CD4-positive, alpha-beta T cell treated with Interleukin-6 at 100 ng/mL for 8 hours (primary cell): Measurements from ENCODE around the gene ADAM11.
"Not testable (repeated sequence)": the region's sequence is repeated elsewhere in the genome, so short reads cannot be mapped to it uniquely, and the experiment has no call there.

Experiments used
- DNase-seq: peaks from one replicate; pipeline ENCODE4 v3.0.0-alpha.2; 2020; ENCODE audit warnings: mixed read lengths, low spot score

The ADAM11 gene, protein sequence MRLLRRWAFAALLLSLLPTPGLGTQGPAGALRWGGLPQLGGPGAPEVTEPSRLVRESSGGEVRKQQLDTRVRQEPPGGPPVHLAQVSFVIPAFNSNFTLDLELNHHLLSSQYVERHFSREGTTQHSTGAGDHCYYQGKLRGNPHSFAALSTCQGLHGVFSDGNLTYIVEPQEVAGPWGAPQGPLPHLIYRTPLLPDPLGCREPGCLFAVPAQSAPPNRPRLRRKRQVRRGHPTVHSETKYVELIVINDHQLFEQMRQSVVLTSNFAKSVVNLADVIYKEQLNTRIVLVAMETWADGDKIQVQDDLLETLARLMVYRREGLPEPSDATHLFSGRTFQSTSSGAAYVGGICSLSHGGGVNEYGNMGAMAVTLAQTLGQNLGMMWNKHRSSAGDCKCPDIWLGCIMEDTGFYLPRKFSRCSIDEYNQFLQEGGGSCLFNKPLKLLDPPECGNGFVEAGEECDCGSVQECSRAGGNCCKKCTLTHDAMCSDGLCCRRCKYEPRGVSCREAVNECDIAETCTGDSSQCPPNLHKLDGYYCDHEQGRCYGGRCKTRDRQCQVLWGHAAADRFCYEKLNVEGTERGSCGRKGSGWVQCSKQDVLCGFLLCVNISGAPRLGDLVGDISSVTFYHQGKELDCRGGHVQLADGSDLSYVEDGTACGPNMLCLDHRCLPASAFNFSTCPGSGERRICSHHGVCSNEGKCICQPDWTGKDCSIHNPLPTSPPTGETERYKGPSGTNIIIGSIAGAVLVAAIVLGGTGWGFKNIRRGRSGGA

DNA sequence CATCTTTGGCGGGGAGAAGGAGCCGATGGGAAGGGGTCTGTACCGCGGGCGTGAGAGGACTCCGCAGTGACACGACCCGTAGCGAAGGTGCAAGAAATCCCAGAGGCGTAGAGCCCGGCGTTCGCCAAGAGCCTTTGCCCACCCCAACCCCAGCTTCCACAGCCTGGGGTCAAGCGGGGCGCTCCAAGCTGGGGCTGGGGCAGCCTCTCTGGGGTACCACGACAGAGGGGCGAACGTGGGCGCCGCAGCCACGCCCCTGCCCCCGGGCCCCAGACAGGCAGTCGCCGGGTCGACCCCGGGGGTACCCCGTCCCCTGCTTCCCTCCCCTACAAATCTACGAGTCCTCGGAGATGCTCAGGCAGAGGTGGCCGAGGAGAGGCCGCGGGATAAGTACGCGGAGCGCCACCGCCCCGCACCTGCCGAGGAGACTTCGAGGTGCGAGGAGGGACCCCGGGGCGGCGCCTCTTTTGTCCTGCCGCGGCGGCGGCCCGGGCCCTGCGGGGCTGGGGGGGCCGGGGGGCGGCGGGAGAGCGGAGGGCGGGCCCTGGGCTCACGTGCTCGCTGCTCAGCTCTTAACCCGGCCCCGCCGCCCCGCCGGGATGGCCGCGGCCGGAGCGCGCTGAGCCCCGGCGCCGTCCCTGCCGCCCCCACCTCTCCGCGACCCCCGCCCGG is at the start of gene ADAM11:
Gene ADAM11 (plus strand): TSS at position 575 of the 672 bp plus-strand sequence. CDS start 212 bp downstream, outside the sequence.
- DNase-seq = no peak

GRCh38 chr17:44719444-44719843 is 39.3 kb upstream of the ADAM11 start:
- DNase-seq = no peak

GRCh38 chr17:44722254-44722653 is 36.5 kb upstream of the ADAM11 start:
- no peak for DNase-seq

GRCh38 chr17:44726121-44726520 is 32.7 kb upstream of the ADAM11 start:
- not testable (repeated sequence) for DNase-seq

DNA sequence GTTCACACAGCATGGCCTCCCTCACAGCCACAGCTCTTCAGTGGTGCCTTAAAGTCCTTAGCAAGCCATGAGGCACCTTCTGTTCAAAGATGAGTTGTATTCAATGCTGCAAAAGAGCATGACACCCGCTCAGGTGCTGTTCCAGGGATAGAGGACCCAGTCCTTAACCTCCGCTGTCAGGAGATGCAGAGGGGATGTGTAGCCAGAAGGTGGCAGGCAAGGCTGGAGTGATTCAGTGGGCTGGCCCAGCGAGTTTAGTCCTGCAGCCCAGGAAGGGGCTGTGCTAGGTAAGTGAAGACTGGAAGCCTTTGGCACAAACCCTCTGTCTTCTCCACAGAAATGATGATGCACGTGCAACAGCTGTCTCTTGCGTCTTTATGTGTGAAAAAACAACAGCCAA is 25.0 kb upstream of the ADAM11 start:
- no peak for DNase-seq

DNA sequence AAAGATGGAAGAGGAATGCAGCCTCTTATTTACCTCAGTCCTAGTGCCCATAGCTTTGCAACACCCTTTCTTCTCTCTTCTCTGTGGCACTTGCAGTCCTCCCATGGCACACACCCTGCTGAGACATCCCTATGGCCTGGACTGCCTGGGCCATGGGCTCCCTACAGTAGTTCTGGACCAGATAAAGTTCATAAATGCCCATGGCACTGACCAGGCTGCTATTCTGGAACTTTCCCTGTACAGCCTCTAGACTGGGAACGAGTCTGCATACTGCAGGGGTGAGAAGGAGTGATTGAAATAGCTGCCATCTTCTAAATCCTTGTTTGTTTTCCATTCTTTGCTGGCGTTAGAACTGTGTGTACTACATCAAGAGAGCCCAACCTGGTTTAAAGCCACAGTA is 24.5 kb upstream of the ADAM11 start:
- DNase-seq = no peak

DNA sequence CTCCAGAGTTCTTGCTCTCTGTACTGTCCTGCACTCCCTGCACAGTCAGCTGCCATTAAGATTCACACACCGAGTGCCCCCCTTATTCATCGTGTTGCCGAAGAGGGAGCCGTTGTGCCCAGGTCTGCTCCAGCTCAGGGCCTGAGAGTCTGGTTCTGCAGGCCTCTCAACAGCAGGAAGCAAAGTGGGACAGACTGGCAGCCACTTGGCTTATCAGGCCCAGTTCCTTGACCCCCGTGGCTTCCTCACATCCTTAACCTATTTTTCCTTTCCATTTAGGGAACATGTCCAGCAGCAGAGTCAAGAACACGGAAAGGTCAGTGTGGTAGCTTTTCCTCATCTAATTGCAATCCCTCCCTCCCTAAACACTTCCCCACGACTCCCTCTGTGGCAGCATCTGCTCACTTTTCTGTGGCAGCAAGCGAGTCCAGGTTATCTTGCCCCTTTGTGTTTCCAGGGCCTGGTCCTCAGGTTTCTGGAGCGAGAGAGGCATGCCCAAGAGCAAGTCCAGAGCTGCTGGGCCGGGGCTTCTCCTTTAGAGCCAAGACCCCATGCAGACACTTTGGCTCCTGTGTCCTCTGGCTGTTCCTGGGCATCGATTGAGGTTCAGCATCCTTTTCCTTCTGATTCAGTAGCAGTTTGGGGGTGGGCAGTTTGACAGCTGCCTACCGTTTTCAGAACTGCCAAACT is 22.1 kb upstream of the ADAM11 start:
- no peak for DNase-seq

GRCh38 chr17:44738214-44738906 is 20.4 kb upstream of the ADAM11 start:
- no peak for DNase-seq

DNA sequence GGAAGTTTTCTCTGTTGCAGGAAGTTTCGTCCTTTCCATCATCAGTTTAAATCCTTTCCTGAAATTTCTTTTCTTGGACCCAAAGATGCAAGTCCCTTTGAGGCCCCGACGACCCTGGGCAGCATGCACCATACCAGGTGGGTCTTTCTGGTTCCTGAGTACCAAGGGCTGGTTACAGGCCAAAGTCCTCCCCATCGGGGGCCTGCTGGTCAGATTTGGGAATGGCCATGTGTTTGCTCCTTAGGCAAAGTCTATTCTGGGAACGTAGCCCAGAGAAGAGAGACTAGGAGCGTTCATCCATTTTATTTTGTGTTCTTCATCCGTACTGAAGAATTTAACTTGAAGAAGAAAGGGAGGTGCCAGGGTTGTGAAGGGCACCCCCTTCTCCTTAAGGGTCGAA is 17.5 kb upstream of the ADAM11 start:
- DNase-seq = no peak

DNA sequence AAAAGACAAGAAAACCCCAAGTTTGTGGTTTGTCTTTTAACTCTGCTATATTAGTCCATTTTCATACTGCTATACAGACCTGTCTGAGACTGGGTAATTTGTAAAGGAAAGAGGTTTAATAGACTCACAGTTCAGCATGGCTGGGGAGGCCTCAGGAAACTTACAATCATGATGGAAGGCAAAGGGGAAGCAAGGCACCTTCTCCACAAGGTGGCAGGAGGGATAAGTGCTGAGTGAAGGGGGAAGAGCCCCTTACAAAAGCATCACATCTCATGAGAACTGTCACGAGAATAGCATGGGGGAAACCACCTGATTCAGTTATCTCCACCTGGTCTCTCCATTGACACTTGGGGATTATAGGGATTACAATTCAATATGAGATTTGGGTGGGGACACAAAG is 13.5 kb upstream of the ADAM11 start:
- no peak for DNase-seq

DNA sequence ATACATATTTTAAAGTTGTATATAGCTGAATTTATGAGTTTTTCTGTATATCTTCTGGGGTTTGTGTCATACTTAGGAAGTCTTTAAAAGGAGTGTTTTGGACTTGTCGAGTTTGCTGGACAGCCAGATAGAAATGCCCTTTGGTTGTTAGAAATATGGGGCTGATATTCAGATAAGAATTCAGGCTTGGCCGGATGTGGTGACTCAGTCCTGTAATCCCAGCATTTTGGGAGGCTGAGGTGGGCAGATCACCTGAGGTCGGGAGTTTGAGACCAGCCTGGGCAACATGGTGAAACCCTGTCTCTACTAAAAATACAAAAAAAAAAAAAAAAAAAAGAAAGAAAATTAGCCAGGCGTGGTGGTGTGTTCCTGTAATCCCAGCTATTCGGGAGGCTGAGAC is 13.1 kb upstream of the ADAM11 start:
- not testable (repeated sequence) for DNase-seq

GRCh38 chr17:44747566-44747965 is 11.2 kb upstream of the ADAM11 start:
- DNase-seq = no peak

GRCh38 chr17:44749076-44749979 is 9.5 kb upstream of the ADAM11 start:
- DNase-seq = no peak

DNA sequence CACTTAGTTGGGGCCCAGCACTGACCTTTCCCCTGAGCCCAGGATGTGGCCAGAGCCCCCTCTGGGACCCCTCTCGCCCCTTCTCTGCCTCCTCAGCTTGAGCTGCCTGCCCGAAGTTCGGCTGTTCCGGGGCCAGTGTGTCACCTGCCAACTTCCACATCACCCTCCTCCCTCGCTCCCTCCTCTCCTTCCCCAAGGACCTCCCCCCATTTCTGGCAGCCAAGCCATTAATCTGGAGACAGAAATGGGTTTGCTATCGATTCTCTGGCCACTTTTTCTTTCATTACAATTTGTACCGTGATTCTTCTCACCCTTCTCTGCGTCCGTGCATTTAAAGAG is 8.8 kb upstream of the ADAM11 start:
- no peak for DNase-seq

DNA sequence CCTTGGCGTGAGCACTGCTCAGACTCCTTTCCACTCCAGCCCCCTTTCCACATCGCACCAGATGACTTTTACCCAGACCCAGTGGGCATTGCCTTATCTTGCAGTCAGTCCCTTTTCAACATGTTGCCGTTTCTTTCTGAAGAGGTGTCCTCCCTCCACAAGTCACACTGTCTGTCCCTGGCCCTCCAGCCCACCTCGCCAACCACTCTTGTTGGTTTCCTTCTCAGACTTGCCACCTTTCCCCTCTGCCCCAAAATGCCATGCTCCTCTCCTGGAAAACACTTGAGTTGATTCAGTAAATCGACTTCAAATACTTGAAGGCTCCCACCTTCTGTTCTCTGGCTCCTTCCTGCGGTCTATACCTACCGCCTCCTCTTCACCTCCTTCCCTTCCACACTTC is 7.5 kb upstream of the ADAM11 start:
- no peak for DNase-seq

GRCh38 chr17:44751806-44752205 is 7.0 kb upstream of the ADAM11 start:
- DNase-seq = no peak

DNA sequence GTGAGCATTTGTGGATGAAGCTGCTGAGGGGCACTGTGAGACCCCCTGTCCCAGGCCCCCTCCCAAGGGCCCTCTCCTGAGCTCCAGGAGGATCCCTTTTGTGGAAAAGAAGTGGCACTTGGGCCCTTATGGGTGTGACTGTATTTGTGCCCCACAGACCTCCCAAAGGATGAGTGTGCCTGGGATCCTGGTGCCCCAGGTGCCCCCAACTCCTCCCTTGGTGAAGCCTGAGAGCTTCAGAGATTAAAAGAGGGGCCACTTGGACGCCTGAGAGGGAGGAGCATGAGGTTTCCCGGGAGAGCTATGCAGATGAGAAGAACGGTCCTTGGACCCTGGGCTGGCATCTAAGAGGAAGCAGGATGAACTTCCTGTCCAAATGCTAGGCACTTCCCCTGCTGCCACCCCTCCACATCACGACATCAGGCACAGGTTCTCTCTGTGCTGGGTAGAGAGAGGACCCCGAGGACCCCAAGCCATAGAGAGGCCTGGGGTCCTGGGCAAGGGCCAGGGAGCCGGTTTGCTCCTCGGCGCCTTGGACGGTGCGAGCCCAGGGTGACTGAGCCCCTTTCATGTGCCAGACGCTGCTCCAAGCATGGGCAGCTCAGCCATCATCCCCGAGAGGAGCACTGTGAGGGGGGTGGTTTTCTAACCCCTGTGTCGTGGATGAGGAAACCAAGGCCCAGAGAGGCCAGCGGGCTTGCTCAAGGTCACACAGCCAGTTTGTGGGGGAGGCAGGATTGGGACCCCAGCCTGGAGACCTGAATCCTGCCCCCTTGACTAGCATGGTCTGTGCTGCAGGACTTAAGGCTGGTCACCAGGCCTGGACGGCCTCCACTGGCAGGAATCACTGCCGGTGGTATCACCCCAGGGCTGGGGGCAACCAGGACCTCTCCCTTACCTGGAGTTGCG is 5.6 kb upstream of the ADAM11 start:
- no peak for DNase-seq

DNA sequence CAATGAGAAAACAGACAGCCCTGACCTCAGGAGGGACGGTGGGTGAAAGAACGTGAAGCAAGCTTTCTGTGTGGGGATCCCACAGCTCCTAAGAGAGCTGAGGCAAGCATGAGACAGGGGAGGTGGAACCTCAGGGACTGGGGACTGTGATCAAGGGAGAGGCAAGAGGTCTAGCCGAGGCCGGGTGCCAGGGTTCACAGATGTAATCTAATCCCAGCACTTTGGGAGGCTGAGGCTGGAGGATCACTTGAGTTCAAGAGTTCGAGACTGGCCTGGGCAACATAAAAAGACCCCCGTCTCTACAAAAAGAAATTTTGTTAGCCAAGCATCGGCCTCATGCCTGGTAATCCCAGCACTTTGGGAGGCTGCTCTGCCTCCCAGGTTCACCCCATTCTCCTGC is 4.5 kb upstream of the ADAM11 start:
- no peak for DNase-seq

- DNase-seq = not testable (repeated sequence)
These were observed 3.6 kb upstream of the ADAM11 start for GRCh38 chr17:44755180-44755579.
